Body of pancreas (tissue), 4 donors: ENCODE results near the gene MYRIP.

Experiments
- CTCF ChIP-seq, 7 experiments: fragments of 450-650 bp in 4 of 7; fragments of 200-600 bp in 3 of 7; sonication (generic) in 3 of 7; IDR thresholded peaks; one replicate each; pipeline ENCODE4 v1.5.1; 2016 to 2019; ENCODE audit warnings: antibody characterized with exemption in 7 of 7
- POLR2A ChIP-seq, 3 donors: fragments of 450-650 bp; IDR thresholded peaks; one replicate each; pipeline ENCODE4 v1.6.1; 2016; ENCODE audit warnings: antibody characterized with exemption in 3 of 3, mild to moderate bottlenecking in 2 of 3

- TF ChIP-seq CTCF (IDR thresholded peaks at IDR 0.05) = no peak
- TF ChIP-seq POLR2A (IDR thresholded peaks at IDR 0.05) = no peak
These were observed 398.8 kb downstream of the MYRIP start for GRCh38 chr3:40208251-40208650.
